Activated CD4-positive, alpha-beta T cell treated with anti-CD3 and anti-CD28 coated beads, Interleukin-2, amount 50 U/mL, for 24 hours (primary cell): ENCODE data around the gene NMB.

Experiments used
- DNase-seq, 2 donors: peaks; one replicate each; pipeline ENCODE4 v3.0.0-alpha.2; 2020; ENCODE audit warnings: low read depth in 1 of 2, low spot score in 1 of 2

Gene NMB

DNA sequence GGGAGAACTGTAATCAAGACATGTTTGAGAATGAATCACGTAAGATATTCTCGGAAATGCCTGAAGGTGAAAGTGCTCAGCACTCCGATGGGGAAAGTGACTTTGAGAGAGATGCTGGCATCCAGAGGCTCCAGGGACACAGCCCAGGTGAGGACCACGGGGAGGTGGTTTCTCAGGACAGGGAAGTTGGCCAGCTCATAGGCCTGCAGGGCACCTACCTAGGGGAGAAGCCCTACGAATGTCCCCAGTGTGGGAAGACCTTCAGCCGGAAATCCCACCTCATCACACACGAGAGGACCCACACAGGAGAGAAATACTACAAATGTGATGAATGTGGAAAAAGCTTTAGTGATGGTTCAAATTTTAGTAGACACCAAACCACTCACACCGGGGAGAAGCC lies 37.4 kb downstream of the NMB start:
- no peak for DNase-seq

DNA sequence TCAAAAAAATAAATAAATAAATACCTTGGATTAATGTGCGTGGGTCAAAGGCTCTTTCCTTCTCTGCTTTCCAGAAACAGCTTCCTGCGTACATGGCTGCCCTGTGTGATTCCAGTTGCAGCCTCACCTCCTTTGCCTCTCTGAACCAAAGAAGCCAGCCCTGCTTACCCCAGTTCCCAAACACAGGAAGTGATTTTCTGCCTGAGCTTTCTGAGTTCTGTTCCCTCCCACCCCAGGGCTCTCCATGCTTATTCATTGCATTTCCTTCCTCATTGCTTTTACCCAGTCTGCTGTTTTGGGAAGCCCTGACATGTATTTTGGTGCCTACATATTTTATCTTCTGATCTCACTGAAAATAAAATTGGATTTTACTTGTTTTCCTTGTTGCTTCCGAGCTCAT lies 41.8 kb downstream of the NMB start:
- no peak for DNase-seq

- DNase-seq = no peak
Observed at GRCh38 chr15:84611631-84612030, 46.4 kb downstream of the NMB start.

DNA sequence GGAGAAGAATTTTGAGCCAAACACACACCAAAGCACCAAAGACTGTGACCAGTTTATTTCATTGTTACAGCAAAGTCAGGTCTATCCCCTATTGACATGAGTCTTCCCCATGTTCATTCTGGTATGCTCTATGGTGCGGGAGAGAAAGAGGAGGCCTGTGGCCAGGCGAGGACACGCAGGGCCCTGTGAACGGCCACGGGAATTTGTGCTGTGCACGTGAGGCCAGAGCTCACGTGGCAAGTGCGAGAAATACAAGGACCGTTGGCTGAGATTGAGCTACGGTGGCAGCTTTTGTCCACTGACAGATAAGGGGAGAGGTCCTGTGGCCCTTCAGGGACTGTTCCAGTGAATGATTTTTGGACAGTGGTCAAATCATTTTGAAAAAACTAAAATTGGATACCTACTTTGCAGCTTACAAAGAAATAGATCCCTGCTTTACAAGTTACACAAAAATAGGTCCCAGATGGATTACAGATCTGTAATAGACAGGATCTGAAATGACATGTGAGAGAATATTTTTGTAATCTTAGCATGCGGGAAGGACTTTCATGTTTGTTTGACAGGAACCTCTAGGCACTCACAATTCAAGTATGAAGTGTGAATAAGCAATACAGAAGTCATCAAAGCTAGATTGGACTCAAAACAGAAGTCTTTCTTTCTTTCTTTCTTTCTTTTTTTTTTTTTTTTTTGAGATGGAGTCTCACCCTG lies 48.0 kb downstream of the NMB start:
- no peak for DNase-seq

DNA sequence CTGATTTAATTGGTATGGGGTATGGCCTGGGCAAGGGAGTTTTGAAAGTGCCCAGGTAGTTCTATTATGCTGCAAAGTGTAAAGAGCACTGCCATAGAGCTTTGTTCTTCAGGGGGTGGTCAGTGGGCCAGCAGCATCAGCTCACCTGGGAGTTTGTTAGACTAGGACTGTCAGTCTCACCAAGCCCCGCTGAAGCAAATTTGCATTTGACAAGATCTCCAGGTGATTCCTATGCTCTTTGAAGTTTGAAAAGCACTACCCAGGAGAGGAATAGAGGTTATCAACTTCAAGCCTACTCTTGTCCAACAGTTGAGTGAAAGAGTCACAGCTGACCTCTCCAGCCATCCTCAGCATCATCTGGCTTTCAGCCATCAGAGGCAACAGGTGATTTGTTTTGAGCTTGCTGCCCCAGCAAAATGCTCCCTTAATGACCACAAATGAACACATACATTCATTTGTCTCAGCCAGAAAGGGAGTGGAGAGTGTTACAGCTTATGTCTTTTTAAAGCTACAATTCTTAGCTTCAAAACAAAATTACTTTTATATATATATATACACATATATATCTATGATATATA lies 49.2 kb downstream of the NMB start:
- DNase-seq = no peak

GRCh38 chr15:84606653-84607120 lies 51.3 kb downstream of the NMB start:
- no peak for DNase-seq

DNA sequence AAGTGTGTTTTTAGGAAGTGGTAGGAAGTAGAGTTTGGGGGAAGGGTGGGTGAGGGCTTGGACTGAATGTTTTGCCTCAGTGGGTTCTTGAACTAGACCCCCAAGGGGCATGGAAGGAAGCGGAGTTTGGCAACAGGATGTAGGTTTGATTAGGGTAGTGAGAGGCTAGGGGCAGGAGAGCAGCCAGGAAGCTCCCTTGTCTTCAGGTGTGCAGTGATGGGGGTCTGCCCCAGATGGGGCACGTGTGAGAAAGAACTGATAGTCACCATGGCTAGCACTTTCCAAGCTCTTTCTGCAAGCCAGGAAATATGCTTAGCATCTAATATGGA lies 52.5 kb downstream of the NMB start:
- DNase-seq = no peak
